T-helper 2 cell (primary cell): ENCODE data around the gene CENATAC.
"Not testable (repeated sequence)": the region's sequence is repeated elsewhere in the genome, so short reads cannot be mapped to it uniquely, and the experiment has no call there.

Experiments used
- DNase-seq, 5 experiments: peaks; one replicate each; pipeline versions ENCODE4 v3.0.0 to v3.0.0-alpha.2; 2012 to 2022

The CENATAC gene

GRCh38 chr11:119055901-119056300, 58.0 kb downstream of the CENATAC start:
- peak in 1 of 5 experiments; percentile 62 for DNase-seq

DNA sequence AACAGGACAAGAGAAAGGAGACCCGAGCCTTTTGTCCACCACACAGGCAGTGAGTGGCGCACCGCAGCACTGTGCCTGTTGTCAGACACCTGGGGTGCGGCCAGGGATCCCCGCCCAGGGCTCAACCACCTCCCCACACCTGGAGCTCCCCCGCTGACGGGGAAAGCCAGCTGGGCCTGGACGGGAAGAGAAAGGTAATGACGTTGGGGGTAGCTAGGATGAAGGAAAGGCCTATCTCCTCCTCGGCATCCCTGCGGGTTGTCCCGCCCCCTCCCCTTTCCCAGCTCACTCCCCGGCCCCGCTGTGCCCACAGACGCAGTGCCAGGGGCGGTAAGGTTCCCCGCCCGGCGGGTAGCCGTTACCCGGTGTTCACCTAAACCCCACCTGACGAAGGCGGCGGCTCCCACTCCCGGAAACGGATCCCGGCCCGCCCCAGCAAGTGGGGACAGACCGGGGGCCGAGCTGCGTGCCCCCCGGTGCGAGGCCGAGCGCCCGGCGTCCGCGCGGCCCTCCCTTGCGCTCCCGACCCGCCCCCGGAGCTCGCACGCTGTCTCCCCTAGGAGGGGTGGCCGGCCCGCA, 58.6 kb downstream of the CENATAC start:
- peak; percentile 25 to 58 (median 50) for DNase-seq

DNA sequence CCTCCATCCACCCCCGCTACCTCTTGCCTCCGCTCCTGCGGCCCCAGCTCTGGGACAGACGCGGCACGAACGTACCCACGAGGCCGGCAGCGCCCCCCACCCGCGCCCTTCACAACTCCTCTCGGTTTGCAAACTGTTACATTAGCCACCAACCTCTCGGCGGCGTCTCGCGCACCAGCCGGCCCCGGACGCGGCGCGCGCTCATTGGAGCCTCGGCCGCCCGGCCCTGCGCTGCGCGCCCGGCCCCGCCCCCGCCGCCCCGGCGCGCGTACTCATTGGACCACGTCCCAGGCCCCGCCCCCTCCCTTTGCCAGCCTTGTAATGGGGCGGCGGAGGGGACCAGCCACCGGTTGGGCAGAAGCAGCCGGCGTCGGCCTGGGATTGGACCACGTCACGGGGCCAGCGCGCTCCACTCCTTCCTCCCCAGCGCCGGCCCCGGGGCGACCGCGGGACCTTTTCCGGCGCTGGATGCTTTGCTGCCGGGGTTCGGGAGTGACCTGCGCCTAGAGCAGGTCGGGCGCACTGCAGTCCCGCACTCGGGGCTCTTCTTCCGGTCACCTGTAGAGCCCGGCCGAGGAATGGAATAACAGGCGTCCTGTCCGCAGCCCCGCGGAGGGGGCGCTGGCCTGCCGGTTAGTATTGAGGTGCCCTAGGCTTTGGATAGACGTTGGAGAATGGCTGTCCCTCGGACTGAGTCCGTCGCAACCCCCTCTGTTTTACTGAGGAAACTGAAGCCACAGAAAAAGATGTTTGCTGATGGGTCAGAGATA, 59.2 kb downstream of the CENATAC start, which contains the start of gene HYOU1:
Gene HYOU1, minus strand, starts transcription at position 206 of the 770 bp plus-strand sequence. CDS start 1,045 bp downstream, outside the sequence.
- peak; percentile 98 to 99 (median 98) for DNase-seq

GRCh38 chr11:119059128-119059527, 61.2 kb downstream of the CENATAC start:
- not testable (repeated sequence) for DNase-seq

- DNase-seq = no peak
Observed at GRCh38 chr11:119061256-119061655, 63.3 kb downstream of the CENATAC start.

- DNase-seq = no peak
Observed at GRCh38 chr11:119062779-119063178, 64.8 kb downstream of the CENATAC start.

GRCh38 chr11:119065369-119065768, 67.4 kb downstream of the CENATAC start:
- DNase-seq = peak in 2 of 5 experiments; percentile 23 to 80
